SK-N-SH (cell line): ENCODE measurements around the gene EIF5B.

Experiments
- EZH2phosphoT487 ChIP-seq: fragments of 200-600 bp; sonication (generic); IDR thresholded peaks from 2 replicates; pipeline ENCODE4 v1.6.1; 2017; ENCODE audit warnings: low read depth, mixed run types, mild to moderate bottlenecking, antibody characterized with exemption, moderate library complexity, borderline replicate concordance
- FOSL2 ChIP-seq: IDR thresholded peaks from 2 replicates; pipeline ENCODE4 v1.4.0; 2012; ENCODE audit warnings: low read depth, mild to moderate bottlenecking, moderate library complexity, borderline replicate concordance
- GATA2 ChIP-seq: sonication (generic); formaldehyde crosslinking; IDR thresholded peaks from 2 replicates; pipeline ENCODE4 v1.5.0; 2020; ENCODE audit warnings: mild to moderate bottlenecking, missing genetic modification reagents
- NRF1 ChIP-seq: IDR thresholded peaks from 2 replicates; pipeline ENCODE4 v1.6.1; 2012; ENCODE audit warnings: low read depth, mild to moderate bottlenecking, low read length
- POLR2AphosphoS5 ChIP-seq: IDR thresholded peaks from 2 replicates; pipeline ENCODE4 v1.6.1; 2012; ENCODE audit warnings: low read depth, low read length
- SIN3A ChIP-seq: IDR thresholded peaks from 2 replicates; pipeline ENCODE4 v1.6.1; 2012; ENCODE audit warnings: low read depth, mild to moderate bottlenecking, low read length, moderate library complexity, borderline replicate concordance
- SMC3 ChIP-seq: IDR thresholded peaks from 2 replicates; pipeline ENCODE4 v1.6.1; 2012; ENCODE audit warnings: low read depth, low read length, improper control_type of control experiment
- YY1 ChIP-seq: IDR thresholded peaks from 2 replicates; pipeline ENCODE4 v1.4.0; 2012; ENCODE audit warnings: low read depth, mild to moderate bottlenecking
- TF ChIP-seq, protein P1 (sequence below): fragments of 200-600 bp; sonication (generic); IDR thresholded peaks from 2 replicates; pipeline ENCODE4 v1.6.1; 2017; ENCODE audit warnings: antibody characterized with exemption, mild to moderate bottlenecking, moderate library complexity

DNA sequence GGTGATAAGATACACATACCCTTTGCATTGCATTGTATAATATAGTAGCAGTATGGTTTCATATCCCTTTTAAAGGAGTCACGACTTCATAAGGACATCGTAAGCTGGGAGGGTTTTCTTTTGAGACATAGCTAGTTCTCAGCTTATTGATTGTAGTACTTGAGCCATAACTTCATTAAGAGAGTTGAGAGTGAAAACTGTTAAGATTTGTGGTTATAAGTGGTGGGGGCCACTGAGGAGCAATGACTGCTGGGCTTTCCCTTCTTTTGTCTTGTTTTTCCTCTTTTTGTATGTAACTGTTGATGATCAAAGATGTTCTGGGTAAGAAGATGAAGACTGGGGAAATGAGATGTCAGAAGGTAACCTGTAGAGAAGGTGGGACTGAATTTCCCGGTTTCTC lies 11.0 kb downstream of the EIF5B start:
- TF ChIP-seq SIN3A, result no peak
- no peak for TF ChIP-seq POLR2AphosphoS5
- TF ChIP-seq, protein P1, sequence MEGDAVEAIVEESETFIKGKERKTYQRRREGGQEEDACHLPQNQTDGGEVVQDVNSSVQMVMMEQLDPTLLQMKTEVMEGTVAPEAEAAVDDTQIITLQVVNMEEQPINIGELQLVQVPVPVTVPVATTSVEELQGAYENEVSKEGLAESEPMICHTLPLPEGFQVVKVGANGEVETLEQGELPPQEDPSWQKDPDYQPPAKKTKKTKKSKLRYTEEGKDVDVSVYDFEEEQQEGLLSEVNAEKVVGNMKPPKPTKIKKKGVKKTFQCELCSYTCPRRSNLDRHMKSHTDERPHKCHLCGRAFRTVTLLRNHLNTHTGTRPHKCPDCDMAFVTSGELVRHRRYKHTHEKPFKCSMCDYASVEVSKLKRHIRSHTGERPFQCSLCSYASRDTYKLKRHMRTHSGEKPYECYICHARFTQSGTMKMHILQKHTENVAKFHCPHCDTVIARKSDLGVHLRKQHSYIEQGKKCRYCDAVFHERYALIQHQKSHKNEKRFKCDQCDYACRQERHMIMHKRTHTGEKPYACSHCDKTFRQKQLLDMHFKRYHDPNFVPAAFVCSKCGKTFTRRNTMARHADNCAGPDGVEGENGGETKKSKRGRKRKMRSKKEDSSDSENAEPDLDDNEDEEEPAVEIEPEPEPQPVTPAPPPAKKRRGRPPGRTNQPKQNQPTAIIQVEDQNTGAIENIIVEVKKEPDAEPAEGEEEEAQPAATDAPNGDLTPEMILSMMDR, result no peak
- TF ChIP-seq NRF1, result no peak
- TF ChIP-seq YY1, result no peak
- no peak for TF ChIP-seq EZH2phosphoT487
- no peak for TF ChIP-seq SMC3
- TF ChIP-seq GATA2, result no peak
- no peak for TF ChIP-seq FOSL2
